Islet of Langerhans (tissue), 1 donor: ENCODE results near the gene CRYBG2.

ENCODE experiments used
- FAIRE-seq: peaks from one replicate; lab custom pipeline; 2011; peaks lifted over from hg19 to GRCh38; lab: Jason Lieb, UNC

The CRYBG2 gene

GRCh38 chr1:26368486-26368885 lies 14.6 kb upstream of the CRYBG2 start:
- no peak for FAIRE-seq

GRCh38 chr1:26368006-26368405 lies 14.1 kb upstream of the CRYBG2 start:
- no peak for FAIRE-seq

GRCh38 chr1:26367441-26367840 lies 13.5 kb upstream of the CRYBG2 start:
- FAIRE-seq = no peak

GRCh38 chr1:26364956-26365355 lies 11.0 kb upstream of the CRYBG2 start:
- FAIRE-seq = no peak

GRCh38 chr1:26363549-26364448 lies 9.9 kb upstream of the CRYBG2 start:
- no peak for FAIRE-seq

GRCh38 chr1:26362331-26362730 lies 8.4 kb upstream of the CRYBG2 start:
- FAIRE-seq = no peak

GRCh38 chr1:26361605-26362122 lies 7.7 kb upstream of the CRYBG2 start:
- FAIRE-seq = no peak

- FAIRE-seq = no peak
These were observed 7.1 kb upstream of the CRYBG2 start for GRCh38 chr1:26360807-26361604.

- FAIRE-seq = no peak
These were observed 6.3 kb upstream of the CRYBG2 start for GRCh38 chr1:26359981-26360806.

- no peak for FAIRE-seq
These were observed 4.8 kb upstream of the CRYBG2 start for GRCh38 chr1:26358411-26359384.

- FAIRE-seq = no peak
These were observed 3.2 kb upstream of the CRYBG2 start for GRCh38 chr1:26357121-26357602.

- FAIRE-seq = no peak
These were observed 2.2 kb upstream of the CRYBG2 start for GRCh38 chr1:26356106-26356505.

GRCh38 chr1:26354972-26355371 lies 1.0 kb upstream of the CRYBG2 start:
- no peak for FAIRE-seq

GRCh38 chr1:26353210-26353859 lies 595 bp downstream of the CRYBG2 start:
- FAIRE-seq = no peak

- FAIRE-seq = no peak
These were observed 1.6 kb downstream of the CRYBG2 start for GRCh38 chr1:26352338-26352679.

GRCh38 chr1:26351590-26352337 lies 2.2 kb downstream of the CRYBG2 start:
- FAIRE-seq = no peak

- no peak for FAIRE-seq
These were observed 3.0 kb downstream of the CRYBG2 start for GRCh38 chr1:26350701-26351589.

GRCh38 chr1:26350343-26350700 lies 3.6 kb downstream of the CRYBG2 start:
- FAIRE-seq = no peak

GRCh38 chr1:26349877-26350244 lies 4.1 kb downstream of the CRYBG2 start:
- no peak for FAIRE-seq
